Esophagus muscularis mucosa (tissue), 4 donors: ENCODE data around the gene ARID1B.

Experiments
- EP300 ChIP-seq: sonication (generic); formaldehyde crosslinking; IDR thresholded peaks from one replicate; pipeline ENCODE4 v1.6.1; 2017; ENCODE audit warnings: antibody characterized with exemption
- POLR2A ChIP-seq: fragments of 450-650 bp; IDR thresholded peaks from one replicate; pipeline ENCODE4 v1.6.1; 2017; ENCODE audit warnings: antibody characterized with exemption, moderate library complexity, mild to moderate bottlenecking, low read depth
- TF ChIP-seq, protein P1 (sequence below), 3 experiments: fragments of 200-600 bp in 2 of 3; fragments of 450-650 bp in 1 of 3; sonication (generic) in 2 of 3; IDR thresholded peaks; one replicate each; pipeline ENCODE4 v1.5.1; 2017 to 2019; ENCODE audit warnings: antibody characterized with exemption in 3 of 3, mild to moderate bottlenecking in 2 of 3, moderate library complexity in 1 of 3

DNA sequence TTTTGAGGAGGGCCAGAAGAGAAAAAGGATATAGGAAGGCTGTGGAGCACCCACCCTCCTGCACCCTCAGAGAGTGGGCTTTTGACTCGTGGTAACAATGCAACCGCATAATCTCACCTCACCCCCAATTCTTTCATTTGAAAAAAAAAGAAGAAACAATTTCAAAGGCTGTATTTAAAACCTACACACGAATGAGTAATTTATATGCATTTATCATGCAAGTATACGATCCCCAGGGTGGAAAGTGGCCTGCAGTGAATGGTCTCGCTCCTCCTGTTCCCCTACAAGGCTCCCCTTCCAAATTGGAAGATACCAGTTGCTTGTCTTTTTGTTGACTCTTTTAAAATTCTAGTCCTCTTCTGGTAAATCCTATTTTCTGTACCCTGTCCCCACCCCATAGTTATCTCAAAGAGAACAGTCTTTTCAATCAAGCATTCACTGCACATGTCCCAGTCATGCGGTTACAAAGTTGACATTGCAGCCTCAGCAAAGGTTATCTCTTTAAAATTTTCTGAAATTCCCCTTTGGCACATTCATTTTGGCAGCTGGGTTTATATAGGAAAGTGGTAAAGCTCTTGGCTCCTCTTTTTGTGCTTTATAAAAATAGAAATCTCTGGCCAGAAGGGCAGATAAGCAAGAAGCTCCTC is 110.6 kb downstream of the ARID1B start:
- TF ChIP-seq, protein P1, sequence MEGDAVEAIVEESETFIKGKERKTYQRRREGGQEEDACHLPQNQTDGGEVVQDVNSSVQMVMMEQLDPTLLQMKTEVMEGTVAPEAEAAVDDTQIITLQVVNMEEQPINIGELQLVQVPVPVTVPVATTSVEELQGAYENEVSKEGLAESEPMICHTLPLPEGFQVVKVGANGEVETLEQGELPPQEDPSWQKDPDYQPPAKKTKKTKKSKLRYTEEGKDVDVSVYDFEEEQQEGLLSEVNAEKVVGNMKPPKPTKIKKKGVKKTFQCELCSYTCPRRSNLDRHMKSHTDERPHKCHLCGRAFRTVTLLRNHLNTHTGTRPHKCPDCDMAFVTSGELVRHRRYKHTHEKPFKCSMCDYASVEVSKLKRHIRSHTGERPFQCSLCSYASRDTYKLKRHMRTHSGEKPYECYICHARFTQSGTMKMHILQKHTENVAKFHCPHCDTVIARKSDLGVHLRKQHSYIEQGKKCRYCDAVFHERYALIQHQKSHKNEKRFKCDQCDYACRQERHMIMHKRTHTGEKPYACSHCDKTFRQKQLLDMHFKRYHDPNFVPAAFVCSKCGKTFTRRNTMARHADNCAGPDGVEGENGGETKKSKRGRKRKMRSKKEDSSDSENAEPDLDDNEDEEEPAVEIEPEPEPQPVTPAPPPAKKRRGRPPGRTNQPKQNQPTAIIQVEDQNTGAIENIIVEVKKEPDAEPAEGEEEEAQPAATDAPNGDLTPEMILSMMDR (IDR thresholded peaks at IDR 0.05), result no peak
- TF ChIP-seq EP300 (no peak), POLR2A (no peak)
